ENCODE data around the gene ANP32A. TPM values are rescaled to one million over a fixed set of nuclear protein-coding genes. Genes with fewer than 3 reads are reported as not detected.

Gene ANP32A
- total RNA-seq, 1 experiment from 2014 or later = 220 TPM

DNA sequence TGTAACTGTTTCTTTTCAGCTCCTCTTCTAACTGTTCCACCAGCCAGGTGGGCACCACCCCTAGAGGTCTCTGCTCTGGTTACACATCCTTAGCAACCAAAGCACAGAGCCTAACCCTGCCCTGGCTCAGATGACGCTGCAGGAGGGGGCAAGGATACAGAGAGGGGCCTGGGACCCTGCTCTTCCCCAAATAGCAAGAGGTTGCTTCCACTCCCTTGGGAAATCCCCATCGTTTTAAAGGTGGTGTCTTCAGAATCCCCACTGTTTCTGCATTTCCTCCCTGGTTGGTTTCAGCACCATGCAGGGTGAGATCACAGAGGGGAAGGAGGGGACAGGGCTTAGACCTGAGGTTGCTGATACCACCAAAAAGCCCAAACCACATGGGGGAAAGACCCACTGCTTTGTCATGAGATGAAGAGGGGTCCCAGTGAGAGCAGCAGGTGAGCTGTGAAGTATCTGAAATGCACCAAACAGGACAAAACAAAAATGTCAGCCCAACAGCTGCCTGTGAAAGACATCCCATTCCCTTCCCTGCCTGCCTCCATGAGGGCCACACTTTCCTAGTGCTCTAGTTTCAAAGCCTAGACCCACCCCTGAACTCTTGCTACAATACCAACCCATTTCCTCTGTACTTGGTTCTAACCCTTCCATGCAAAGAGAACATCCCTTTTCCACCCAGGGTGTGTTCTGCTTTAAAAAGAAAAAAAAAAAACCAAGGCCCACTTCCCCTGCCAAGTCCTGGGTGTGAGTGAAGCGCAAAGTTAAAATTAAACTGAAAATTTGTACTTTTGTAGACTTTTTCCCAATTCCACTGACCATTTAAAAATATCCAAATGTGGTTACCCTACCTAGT, 29.0 kb downstream of the ANP32A start:
- peaks cover 8% of the 10 kb centered on the region; the same call in 1 of the 2 replicates for H4K20me1 ChIP-seq (ENCODE audit: insufficient read depth)
- H3K9ac ChIP-seq (ENCODE audit: low read length) = no peak overlapping the region
- H3K9me3 ChIP-seq (ENCODE audit: control insufficient read depth in 1 of 2, insufficient read depth in 1 of 2, low read depth in 1 of 2, low read length in 2 of 2) = no peaks in the 10 kb centered on the region
- BruUV-seq (replicated peaks) = no TSS peak
- intact Hi-C loops (cut with micrococcal nuclease) = no loop called here
- no peaks in the 10 kb centered on the region for H3K9me2 ChIP-seq (ENCODE audit: insufficient read depth)
- TF ChIP-seq RAD21 (IDR thresholded peaks at IDR 0.05; ENCODE audit: low read depth) = no peak
- H3K4me2 ChIP-seq (ENCODE audit: low read length) = no peak overlapping the region
- RAD21 ChIA-PET (ENCODE audit: low non-redundant PET in 1 of 2, low total read pairs in 2 of 2, uncharacterized antibody in 2 of 2, unreplicated experiment in 2 of 2) = no interaction called here
- H3K4me1 ChIP-seq (ENCODE audit: control insufficient read depth in 1 of 2, insufficient read depth in 2 of 2, low read length in 2 of 2) = peaks cover 0 to 9% of the 10 kb centered on the region in 2 experiments; a peak in 1 of 4 replicates
- H3K4me3 ChIP-seq (replicated peaks in 1 of 2; ENCODE audit: low read depth in 1 of 2, low read length in 2 of 2) = no peak overlapping the region
- CTCF ChIA-PET = no interaction called here
- POLR2A ChIA-PET = no interaction called here
- ATAC-seq = no peak
- no peaks in the 10 kb centered on the region for H3K27me3 ChIP-seq (ENCODE audit: insufficient read depth, low read length)
- peaks cover 95% of the 10 kb centered on the region for H3K79me2 ChIP-seq (ENCODE audit: insufficient read depth, low read length)
- peaks cover 2 to 6% of the 10 kb centered on the region in 2 experiments; a peak in 2 of 4 replicates for H3K36me3 ChIP-seq (ENCODE audit: control insufficient read depth in 1 of 2, insufficient read depth in 2 of 2, low read length in 2 of 2)
- no peak overlapping the region for H2AFZ ChIP-seq (ENCODE audit: low read depth, low read length, poor library complexity, severe bottlenecking)
- no peak for DNase-seq (ENCODE audit: low read depth, low spot score)
- H3K27ac ChIP-seq (ENCODE audit: low read depth, low read length) = no peak overlapping the region

DNA sequence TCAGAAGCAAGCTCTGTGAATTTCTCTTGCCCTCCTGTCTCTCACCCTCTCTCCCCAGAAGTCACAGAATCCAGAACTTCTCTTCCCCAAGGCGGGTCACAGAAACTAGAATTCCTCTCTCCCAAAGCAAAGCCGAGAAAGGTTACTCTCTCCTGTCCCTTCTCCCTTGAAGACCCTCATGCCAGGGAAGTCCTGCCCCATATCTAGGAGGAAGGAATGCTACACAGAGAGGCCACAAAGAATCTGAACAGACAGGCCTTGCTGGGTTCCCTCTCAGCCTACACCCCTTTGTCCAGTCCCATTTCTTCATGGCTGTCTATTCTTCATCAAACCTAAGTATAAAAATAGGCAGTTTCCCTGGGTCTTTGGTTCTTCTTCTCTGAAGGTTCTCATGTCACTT, 29.8 kb downstream of the ANP32A start:
- DNase-seq (ENCODE audit: low read depth, low spot score) = no peak
- Histone ChIP-seq H2AFZ (ENCODE audit: low read depth, low read length, poor library complexity, severe bottlenecking) (no peak overlapping the region), H3K4me3 (replicated peaks in 1 of 2; ENCODE audit: low read depth in 1 of 2, low read length in 2 of 2) (no peak overlapping the region), H3K9ac (ENCODE audit: low read length) (no peak overlapping the region), H3K9me3 (ENCODE audit: control insufficient read depth in 1 of 2, insufficient read depth in 1 of 2, low read depth in 1 of 2, low read length in 2 of 2) (no peaks in the 10 kb centered on the region), H3K79me2 (ENCODE audit: insufficient read depth, low read length) (peaks cover 92% of the 10 kb centered on the region), H3K36me3 (ENCODE audit: control insufficient read depth in 1 of 2, insufficient read depth in 2 of 2, low read length in 2 of 2) (peaks cover 3 to 6% of the 10 kb centered on the region in 2 experiments; a peak in 2 of 4 replicates), H3K27me3 (ENCODE audit: insufficient read depth, low read length) (no peaks in the 10 kb centered on the region), H3K27ac (ENCODE audit: low read depth, low read length) (no peak overlapping the region), H3K4me1 (ENCODE audit: control insufficient read depth in 1 of 2, insufficient read depth in 2 of 2, low read length in 2 of 2) (peaks cover 0 to 9% of the 10 kb centered on the region in 2 experiments; a peak in 1 of 4 replicates), H3K9me2 (ENCODE audit: insufficient read depth) (no peaks in the 10 kb centered on the region), H4K20me1 (ENCODE audit: insufficient read depth) (peaks cover 8% of the 10 kb centered on the region; the same call in 1 of the 2 replicates), H3K4me2 (ENCODE audit: low read length) (no peak overlapping the region)
- RAD21 ChIA-PET (ENCODE audit: low non-redundant PET in 1 of 2, low total read pairs in 2 of 2, uncharacterized antibody in 2 of 2, unreplicated experiment in 2 of 2) = no interaction called here
- POLR2A ChIA-PET = no interaction called here
- TF ChIP-seq, protein P1, sequence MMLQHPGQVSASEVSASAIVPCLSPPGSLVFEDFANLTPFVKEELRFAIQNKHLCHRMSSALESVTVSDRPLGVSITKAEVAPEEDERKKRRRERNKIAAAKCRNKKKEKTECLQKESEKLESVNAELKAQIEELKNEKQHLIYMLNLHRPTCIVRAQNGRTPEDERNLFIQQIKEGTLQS (IDR thresholded peaks at IDR 0.05) = no peak
- TF ChIP-seq CEBPB (IDR thresholded peaks at IDR 0.05; ENCODE audit: low read depth) (no peak), SIN3A (IDR thresholded peaks at IDR 0.05; ENCODE audit: low read depth) (no peak), CBX3 (IDR thresholded peaks at IDR 0.05; ENCODE audit: low read depth) (no peak), ZNF274 (IDR thresholded peaks at IDR 0.05; ENCODE audit: low read depth, low read length) (no peak)
- TF ChIP-seq, protein P2, sequence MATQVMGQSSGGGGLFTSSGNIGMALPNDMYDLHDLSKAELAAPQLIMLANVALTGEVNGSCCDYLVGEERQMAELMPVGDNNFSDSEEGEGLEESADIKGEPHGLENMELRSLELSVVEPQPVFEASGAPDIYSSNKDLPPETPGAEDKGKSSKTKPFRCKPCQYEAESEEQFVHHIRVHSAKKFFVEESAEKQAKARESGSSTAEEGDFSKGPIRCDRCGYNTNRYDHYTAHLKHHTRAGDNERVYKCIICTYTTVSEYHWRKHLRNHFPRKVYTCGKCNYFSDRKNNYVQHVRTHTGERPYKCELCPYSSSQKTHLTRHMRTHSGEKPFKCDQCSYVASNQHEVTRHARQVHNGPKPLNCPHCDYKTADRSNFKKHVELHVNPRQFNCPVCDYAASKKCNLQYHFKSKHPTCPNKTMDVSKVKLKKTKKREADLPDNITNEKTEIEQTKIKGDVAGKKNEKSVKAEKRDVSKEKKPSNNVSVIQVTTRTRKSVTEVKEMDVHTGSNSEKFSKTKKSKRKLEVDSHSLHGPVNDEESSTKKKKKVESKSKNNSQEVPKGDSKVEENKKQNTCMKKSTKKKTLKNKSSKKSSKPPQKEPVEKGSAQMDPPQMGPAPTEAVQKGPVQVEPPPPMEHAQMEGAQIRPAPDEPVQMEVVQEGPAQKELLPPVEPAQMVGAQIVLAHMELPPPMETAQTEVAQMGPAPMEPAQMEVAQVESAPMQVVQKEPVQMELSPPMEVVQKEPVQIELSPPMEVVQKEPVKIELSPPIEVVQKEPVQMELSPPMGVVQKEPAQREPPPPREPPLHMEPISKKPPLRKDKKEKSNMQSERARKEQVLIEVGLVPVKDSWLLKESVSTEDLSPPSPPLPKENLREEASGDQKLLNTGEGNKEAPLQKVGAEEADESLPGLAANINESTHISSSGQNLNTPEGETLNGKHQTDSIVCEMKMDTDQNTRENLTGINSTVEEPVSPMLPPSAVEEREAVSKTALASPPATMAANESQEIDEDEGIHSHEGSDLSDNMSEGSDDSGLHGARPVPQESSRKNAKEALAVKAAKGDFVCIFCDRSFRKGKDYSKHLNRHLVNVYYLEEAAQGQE (IDR thresholded peaks at IDR 0.05; ENCODE audit: low read depth) = no peak
- TF ChIP-seq, protein P3, sequence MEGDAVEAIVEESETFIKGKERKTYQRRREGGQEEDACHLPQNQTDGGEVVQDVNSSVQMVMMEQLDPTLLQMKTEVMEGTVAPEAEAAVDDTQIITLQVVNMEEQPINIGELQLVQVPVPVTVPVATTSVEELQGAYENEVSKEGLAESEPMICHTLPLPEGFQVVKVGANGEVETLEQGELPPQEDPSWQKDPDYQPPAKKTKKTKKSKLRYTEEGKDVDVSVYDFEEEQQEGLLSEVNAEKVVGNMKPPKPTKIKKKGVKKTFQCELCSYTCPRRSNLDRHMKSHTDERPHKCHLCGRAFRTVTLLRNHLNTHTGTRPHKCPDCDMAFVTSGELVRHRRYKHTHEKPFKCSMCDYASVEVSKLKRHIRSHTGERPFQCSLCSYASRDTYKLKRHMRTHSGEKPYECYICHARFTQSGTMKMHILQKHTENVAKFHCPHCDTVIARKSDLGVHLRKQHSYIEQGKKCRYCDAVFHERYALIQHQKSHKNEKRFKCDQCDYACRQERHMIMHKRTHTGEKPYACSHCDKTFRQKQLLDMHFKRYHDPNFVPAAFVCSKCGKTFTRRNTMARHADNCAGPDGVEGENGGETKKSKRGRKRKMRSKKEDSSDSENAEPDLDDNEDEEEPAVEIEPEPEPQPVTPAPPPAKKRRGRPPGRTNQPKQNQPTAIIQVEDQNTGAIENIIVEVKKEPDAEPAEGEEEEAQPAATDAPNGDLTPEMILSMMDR (IDR thresholded peaks at IDR 0.05 in 2 of 3, conservative IDR thresholded peaks at IDR 0.05 in 1 of 3; ENCODE audit: borderline replicate concordance in 1 of 3, insufficient read depth in 1 of 3, low read depth in 2 of 3, low read length in 2 of 3) = no peak
- TF ChIP-seq, protein P4, sequence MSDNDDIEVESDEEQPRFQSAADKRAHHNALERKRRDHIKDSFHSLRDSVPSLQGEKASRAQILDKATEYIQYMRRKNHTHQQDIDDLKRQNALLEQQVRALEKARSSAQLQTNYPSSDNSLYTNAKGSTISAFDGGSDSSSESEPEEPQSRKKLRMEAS (IDR thresholded peaks at IDR 0.05) = no peak
- BruUV-seq (replicated peaks) = no TSS peak
- no peak for ATAC-seq
- CTCF ChIA-PET = no interaction called here
- intact Hi-C loops (cut with micrococcal nuclease) = no loop called here
